Measurements from ENCODE around the gene CEND1.

Gene CEND1

DNA sequence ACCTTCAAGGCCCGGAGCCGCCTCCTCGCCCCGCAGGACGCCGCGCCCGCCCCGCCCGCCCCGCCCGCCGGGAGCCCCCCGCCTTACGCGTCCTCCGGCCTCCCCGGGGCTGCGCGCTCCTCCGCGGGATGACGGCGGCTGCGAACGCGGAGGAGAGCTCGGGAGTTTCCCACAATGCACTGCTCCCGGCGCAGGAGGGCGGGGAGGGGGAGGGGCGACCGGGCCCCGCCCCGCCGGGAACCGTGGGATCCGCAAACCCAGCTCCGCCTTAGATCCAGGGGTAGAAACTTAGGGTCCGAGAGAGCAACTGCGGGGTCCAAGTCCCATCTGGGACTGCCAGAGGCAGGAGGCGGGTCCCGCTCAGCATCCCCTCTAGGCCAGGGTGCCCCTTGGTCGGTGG lies at the start of gene CEND1:
TSS of gene CEND1 (minus strand) at position 148 of the 400 bp plus-strand sequence. CDS start 1,514 bp downstream, outside the sequence.
- peak; percentile 79 for DNase-seq (ENCODE audit: low spot score)

- no peak for DNase-seq (ENCODE audit: low spot score)
Measured at GRCh38 chr11:839280-839623, 49.4 kb upstream of the CEND1 start.

DNA sequence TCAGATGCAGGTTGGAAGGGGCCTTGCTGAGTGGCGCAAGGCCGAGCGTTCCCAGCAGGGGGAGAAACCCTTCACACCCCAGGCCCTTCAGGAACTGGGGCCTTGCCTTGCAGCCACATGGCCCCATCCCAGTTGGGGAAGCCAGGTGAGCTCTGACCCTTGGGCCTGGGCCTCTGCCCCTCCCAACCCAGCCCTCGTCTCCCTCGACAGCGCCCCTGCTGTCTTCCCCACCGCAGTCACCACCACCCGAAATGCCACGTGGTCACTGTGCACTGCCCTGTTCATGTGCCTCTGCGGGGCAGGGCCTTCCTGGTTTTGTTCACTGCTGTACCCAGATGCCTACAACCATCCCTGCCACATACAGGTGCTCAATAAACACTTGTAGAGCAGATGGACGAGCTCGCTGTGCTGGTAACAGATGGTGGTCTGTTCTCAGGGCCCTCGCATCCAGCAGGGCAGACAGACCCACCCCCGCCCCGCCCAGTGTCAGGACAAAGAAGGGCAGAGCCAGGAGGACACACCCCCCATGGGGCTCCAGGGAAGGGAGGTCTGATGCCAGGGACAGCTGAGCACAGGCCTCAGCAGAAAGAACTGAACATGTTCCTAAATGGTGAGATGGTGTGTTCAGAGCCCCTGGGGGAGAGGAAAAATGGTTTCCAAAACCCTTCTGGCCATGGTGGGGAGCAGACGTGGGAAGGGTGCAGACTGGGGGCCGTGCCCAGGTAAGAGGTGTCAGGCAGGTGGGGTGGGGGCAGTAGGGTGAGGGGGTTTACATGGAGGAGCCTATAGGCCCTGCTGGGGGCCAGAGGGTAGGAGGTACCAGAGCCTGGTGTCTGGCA lies 48.8 kb upstream of the CEND1 start:
- DNase-seq (ENCODE audit: low spot score), result no peak

DNA sequence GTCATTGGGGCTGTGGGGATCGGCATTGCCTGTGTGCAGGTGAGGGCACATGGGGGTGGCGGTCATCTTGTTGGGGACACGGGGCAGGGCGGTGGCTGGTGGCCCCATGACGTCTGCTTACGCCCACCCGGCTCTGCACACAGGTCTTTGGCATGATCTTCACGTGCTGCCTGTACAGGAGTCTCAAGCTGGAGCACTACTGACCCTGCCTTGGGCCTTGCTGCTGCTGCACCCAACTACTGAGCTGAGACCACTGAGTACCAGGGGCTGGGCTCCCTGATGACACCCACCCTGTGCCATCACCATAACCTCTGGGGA lies 48.1 kb upstream of the CEND1 start:
- DNase-seq (ENCODE audit: low spot score), result no peak

- no peak for DNase-seq (ENCODE audit: low spot score)
Measured at GRCh38 chr11:837189-837989, 47.5 kb upstream of the CEND1 start.

DNA sequence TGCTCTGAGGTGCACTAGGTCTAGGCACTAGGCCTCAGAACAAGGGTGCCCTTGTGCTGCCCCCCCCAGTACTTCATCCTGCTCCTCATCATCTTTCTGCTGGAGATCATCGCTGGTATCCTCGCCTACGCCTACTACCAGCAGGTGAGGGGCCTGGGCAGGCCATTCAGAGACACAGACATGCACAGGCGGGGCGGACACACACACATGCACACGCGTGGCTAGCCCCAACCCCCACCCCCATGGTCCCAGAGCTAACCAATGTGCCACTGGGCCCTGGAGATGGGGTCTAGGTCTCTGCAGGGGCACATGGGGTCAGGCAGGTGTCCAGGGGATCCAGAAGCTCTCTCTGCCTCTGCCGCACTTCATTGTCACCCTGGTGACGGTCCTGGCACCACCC lies 46.8 kb upstream of the CEND1 start:
- no peak for DNase-seq (ENCODE audit: low spot score)

DNA sequence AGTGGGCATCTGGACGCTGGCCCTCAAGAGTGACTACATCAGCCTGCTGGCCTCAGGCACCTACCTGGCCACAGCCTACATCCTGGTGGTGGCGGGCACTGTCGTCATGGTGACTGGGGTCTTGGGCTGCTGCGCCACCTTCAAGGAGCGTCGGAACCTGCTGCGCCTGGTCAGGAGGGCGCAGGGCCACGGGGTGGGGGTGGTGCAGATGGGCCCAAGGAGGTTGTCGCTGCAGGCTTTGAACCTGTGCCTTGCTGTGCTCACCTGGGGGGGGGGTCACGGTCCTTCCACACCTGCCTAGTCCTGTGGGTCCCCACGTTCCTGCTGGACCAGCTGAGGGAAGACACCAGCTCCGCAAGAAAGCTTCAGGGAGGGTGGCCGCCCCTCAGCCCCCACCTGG lies 46.4 kb upstream of the CEND1 start:
- DNase-seq (ENCODE audit: low spot score), result no peak

- no peak for DNase-seq (ENCODE audit: low spot score)
Measured at GRCh38 chr11:834371-835316, 44.8 kb upstream of the CEND1 start.

DNA sequence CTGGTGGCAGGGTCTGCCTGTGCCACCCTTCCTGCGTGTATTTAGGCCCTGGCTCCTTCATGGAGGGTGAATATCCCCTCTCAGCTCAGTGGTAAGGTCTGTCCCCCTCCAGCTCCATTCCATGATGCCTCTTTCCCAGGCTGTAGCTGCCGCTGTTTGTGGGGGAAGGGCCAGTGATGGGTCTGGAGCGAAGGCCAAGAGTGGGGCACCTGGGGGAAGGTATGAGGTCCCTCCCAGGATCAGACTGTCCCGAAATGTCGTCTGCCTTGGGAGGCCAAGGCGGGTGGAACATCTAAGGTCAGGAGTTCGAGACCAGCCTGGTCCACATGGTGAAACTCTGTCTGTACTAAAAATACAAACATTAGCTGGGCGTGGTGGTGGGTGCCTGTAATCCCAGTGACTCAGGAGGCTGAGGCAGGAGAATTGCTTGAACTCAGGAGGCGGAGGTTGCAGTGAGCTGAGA lies 44.0 kb upstream of the CEND1 start:
- no peak for DNase-seq (ENCODE audit: low spot score)

GRCh38 chr11:833114-833791 lies 43.4 kb upstream of the CEND1 start:
- DNase-seq (ENCODE audit: low spot score), result no peak

DNA sequence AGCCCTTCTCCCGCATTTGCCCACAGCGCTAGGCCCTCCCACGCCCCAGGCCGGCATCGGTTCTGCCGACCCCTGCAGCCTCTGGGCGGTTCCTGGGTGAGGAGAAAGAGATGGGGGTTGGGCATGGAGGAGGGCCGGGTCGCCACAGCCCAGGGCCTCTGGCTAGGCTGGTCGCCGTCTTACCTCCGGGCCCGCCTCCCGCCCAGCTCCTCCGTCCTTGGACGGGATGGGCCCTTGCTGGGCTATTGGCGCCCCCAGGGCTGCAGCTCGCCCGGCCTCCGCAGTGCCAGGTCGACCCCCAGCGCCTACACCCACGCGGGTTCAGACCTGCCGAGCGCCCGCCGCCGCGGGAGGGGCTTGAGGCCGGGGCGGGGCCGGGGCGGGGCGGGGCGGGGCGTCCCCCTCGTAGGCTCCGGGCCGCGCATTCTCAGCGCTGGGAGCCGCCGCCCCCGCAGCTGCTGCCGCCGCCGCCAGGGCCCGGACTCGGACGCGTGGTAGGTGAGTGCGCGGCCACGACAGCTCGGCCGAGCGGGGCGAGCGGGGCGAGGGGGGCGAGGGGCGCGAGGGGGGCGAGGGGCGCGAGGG lies 42.7 kb upstream of the CEND1 start, which contains the start of gene CD151:
TSS of gene CD151 (plus strand) at position 424 of the 585 bp plus-strand sequence. CDS start 3,118 bp downstream, outside the sequence.
- peak; percentile 73 for DNase-seq (ENCODE audit: low spot score)

DNA sequence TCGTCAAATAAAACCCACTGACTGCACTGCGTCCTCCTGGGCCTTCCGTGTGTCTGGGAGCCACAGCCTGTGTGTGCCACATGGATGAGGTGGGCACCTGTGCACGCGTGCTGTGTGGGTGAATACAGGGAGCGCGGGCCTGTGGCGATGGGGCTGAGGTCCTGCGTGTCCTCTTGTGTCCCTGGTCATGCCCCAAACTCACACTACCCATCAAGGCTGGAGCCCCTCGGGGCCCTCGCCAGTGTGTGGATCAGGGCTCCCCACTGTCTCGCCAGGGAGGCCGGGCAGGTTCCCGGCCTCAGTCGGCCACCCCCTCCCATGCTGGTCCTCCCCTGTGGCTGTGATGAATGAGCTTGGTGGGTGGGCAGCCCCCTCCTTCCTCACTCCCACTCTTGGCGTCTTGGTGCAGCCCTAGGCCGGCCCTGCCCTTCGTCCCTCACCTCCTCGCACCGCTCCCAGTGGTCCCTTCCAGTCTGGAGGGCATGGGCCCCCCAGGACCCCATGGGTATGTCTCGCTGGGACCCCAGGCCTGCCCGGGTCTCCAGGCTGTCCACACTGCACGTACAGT lies 42.2 kb upstream of the CEND1 start:
- no peak for DNase-seq (ENCODE audit: low spot score)

- DNase-seq (ENCODE audit: low spot score), result no peak
Measured at GRCh38 chr11:831118-831864, 41.4 kb upstream of the CEND1 start.

- peak; percentile 83 for DNase-seq (ENCODE audit: low spot score)
Measured at GRCh38 chr11:830295-831117, 40.6 kb upstream of the CEND1 start.

- no peak for DNase-seq (ENCODE audit: low spot score)
Measured at GRCh38 chr11:829847-830294, 40.0 kb upstream of the CEND1 start.

- DNase-seq (ENCODE audit: low spot score), result no peak
Measured at GRCh38 chr11:829176-829846, 39.4 kb upstream of the CEND1 start.

- DNase-seq (ENCODE audit: low spot score), result no peak
Measured at GRCh38 chr11:828506-829175, 38.8 kb upstream of the CEND1 start.

- DNase-seq (ENCODE audit: low spot score), result no peak
Measured at GRCh38 chr11:827897-828192, 38.0 kb upstream of the CEND1 start, which contains the start of gene CRACR2B. Gene CRACR2B, plus strand, starts transcription at chr11:827919. Its CDS starts 689 bp downstream, at chr11:828608.

Measured in iPS-NIHi11 (cell line).